Activated naive CD8-positive, alpha-beta T cell treated with anti-CD3 and anti-CD28 coated beads, Interleukin-2, amount 10 ng/mL, durations not matched to agents 7 days and 5 days (primary cell): ENCODE measurements around the gene BICRAL. TPM values are rescaled to one million over a fixed set of nuclear protein-coding genes. Genes with fewer than 3 reads are reported as not detected.
"Not testable (repeated sequence)": the region's sequence is repeated elsewhere in the genome, so short reads cannot be mapped to it uniquely, and the experiment has no call there.

Experiments used
- ATAC-seq: fragments of 150-1000 bp; cut with Tn5 transposase; one replicate; pipeline ENCODE4 v1.10.0; 2021; ENCODE audit warnings: low read depth, moderate library complexity
- POLR2A ChIA-PET: fragments of 350-600 bp; sonication (Branson Sonifier 250); formaldehyde crosslinking; loops from one replicate; lab custom pipeline; 2021; ENCODE audit warnings: antibody characterized with exemption; lab: Charles Lee
- DNase-seq: peaks from one replicate; pipeline ENCODE4 v3.0.0; 2021
- H3K27ac Mint-ChIP-seq: one replicate; pipeline ENCODE4 v1.8.0; 2022; ENCODE audit warnings: mild to moderate bottlenecking, mixed read lengths
- H3K27me3 Mint-ChIP-seq: one replicate; pipeline ENCODE4 v1.8.0; 2022; ENCODE audit warnings: mild to moderate bottlenecking, moderate library complexity, mixed read lengths
- H3K36me3 Mint-ChIP-seq: one replicate; pipeline ENCODE4 v1.8.0; 2021; ENCODE audit warnings: mild to moderate bottlenecking, mixed read lengths
- H3K4me1 Mint-ChIP-seq: one replicate; pipeline ENCODE4 v1.8.0; 2021; ENCODE audit warnings: mixed read lengths
- H3K4me3 Mint-ChIP-seq: one replicate; pipeline ENCODE4 v1.8.0; 2022; ENCODE audit warnings: mild to moderate bottlenecking, moderate library complexity, mixed read lengths
- H3K9me3 Mint-ChIP-seq: one replicate; pipeline ENCODE4 v1.8.0; 2021; ENCODE audit warnings: mixed read lengths
- total RNA-seq, 2 experiments: library from RNA; stranded (reverse); gene quantifications; one replicate each; pipeline ENCODE4 v1.2.3, GENCODE V29; 2021

The BICRAL gene
- total RNA-seq, 2 experiments from 2014 or later, result 28.3 to 29.6 TPM

GRCh38 chr6:42771741-42772100 is 10.1 kb upstream of the BICRAL start:
- Mint-ChIP-seq H3K27ac (peak overlapping the region; percentile 100), H3K9me3 (no peaks in the 10 kb centered on the region), H3K27me3 (peaks cover 2% of the 10 kb centered on the region), H3K36me3 (peaks cover 6% of the 10 kb centered on the region), H3K4me1 (peaks cover 43% of the 10 kb centered on the region), H3K4me3 (peak overlapping the region; percentile 83)
- POLR2A ChIA-PET, result interaction anchor here (0.7 to 22.2 kb wide), 11 partner anchors 8 to 119 kb away, joined by 3 to 450 read pairs (median 6); partner anchors contain the start of genes BICRAL, RPL7L1 and TBCC
- ATAC-seq (no peak), DNase-seq (no peak)

- H3K4me1 Mint-ChIP-seq, result peaks cover 58% of the 10 kb centered on the region
- POLR2A ChIA-PET, result interaction anchor here (0.9 to 22.2 kb wide), 3 partner anchors 10 to 47 kb away, joined by 5 to 450 read pairs (median 168); partner anchors contain the start of genes BICRAL and TBCC
- no peak for ATAC-seq
- peak overlapping the region; percentile 72 for H3K4me3 Mint-ChIP-seq
- peak overlapping the region; percentile 92 for H3K27ac Mint-ChIP-seq
- H3K27me3 Mint-ChIP-seq, result peaks cover 2% of the 10 kb centered on the region
- no peak for DNase-seq
- H3K36me3 Mint-ChIP-seq, result peaks cover 4% of the 10 kb centered on the region
- H3K9me3 Mint-ChIP-seq, result no peaks in the 10 kb centered on the region
Observed at GRCh38 chr6:42774201-42774600, 7.7 kb upstream of the BICRAL start.

- not testable (repeated sequence) for H3K27me3 Mint-ChIP-seq, H3K36me3 Mint-ChIP-seq, H3K9me3 Mint-ChIP-seq
- POLR2A ChIA-PET, result interaction anchor here (0.6 to 22.2 kb wide), 6 partner anchors 9 to 105 kb away, joined by 3 to 450 read pairs (median 6); partner anchors contain the start of genes BICRAL, RPL7L1 and TBCC
- Mint-ChIP-seq H3K4me3 (peak overlapping the region; percentile 72), H3K4me1 (peaks cover 61% of the 10 kb centered on the region), H3K27ac (peak overlapping the region; percentile 92)
- DNase-seq (peak; percentile 48), ATAC-seq (peak; percentile 47)
Observed at GRCh38 chr6:42774821-42775487, 6.9 kb upstream of the BICRAL start.

GRCh38 chr6:42777126-42777822 is 4.6 kb upstream of the BICRAL start:
- H3K4me1 Mint-ChIP-seq, result peaks cover 54% of the 10 kb centered on the region
- no peak for DNase-seq
- H3K4me3 Mint-ChIP-seq, result peak overlapping the region; percentile 57
- peaks cover 2% of the 10 kb centered on the region for H3K36me3 Mint-ChIP-seq
- no peak for ATAC-seq
- H3K9me3 Mint-ChIP-seq, result no peaks in the 10 kb centered on the region
- POLR2A ChIA-PET, result interaction anchor here (22.2 kb wide), 1 partner anchor 30 kb away, joined by 450 read pairs; the partner anchor contains the start of gene TBCC
- H3K27ac Mint-ChIP-seq, result peak overlapping the region; percentile 55
- H3K27me3 Mint-ChIP-seq, result no peaks in the 10 kb centered on the region

GRCh38 chr6:42778122-42778521 is 3.7 kb upstream of the BICRAL start:
- POLR2A ChIA-PET, result interaction anchor here (1.0 to 22.2 kb wide), 2 partner anchors 7 to 31 kb away, joined by 3 to 450 read pairs; partner anchors contain the start of gene TBCC
- ATAC-seq (no peak), DNase-seq (no peak)
- Mint-ChIP-seq H3K27me3 (no peaks in the 10 kb centered on the region), H3K27ac (no peak overlapping the region), H3K36me3 (no peaks in the 10 kb centered on the region), H3K9me3 (no peaks in the 10 kb centered on the region), H3K4me1 (peaks cover 49% of the 10 kb centered on the region), H3K4me3 (no peak overlapping the region)

- POLR2A ChIA-PET, result interaction anchor here (0.6 to 22.2 kb wide), 3 partner anchors 8 to 229 kb away, joined by 3 to 450 read pairs (median 5); partner anchors contain the start of gene TBCC
- peaks cover 7% of the 10 kb centered on the region for H3K36me3 Mint-ChIP-seq
- no peak for DNase-seq
- H3K4me3 Mint-ChIP-seq, result no peak overlapping the region
- H3K27ac Mint-ChIP-seq, result peak overlapping the region; percentile 36
- no peak for ATAC-seq
- H3K4me1 Mint-ChIP-seq, result peaks cover 46% of the 10 kb centered on the region
- H3K27me3 Mint-ChIP-seq, result no peaks in the 10 kb centered on the region
- no peaks in the 10 kb centered on the region for H3K9me3 Mint-ChIP-seq
Observed at GRCh38 chr6:42779521-42779920, 2.3 kb upstream of the BICRAL start.

GRCh38 chr6:42781546-42781795 is 381 bp upstream of the BICRAL start:
- POLR2A ChIA-PET, result interaction anchor here (0.6 to 22.2 kb wide), 17 partner anchors 10 to 781 kb away, joined by 3 to 450 read pairs (median 5); partner anchors contain the start of gene TBCC
- Mint-ChIP-seq H3K4me3 (peak overlapping the region; percentile 91), H3K36me3 (peaks cover 10% of the 10 kb centered on the region), H3K9me3 (no peaks in the 10 kb centered on the region), H3K4me1 (peaks cover 45% of the 10 kb centered on the region), H3K27ac (peak overlapping the region; percentile 99), H3K27me3 (no peaks in the 10 kb centered on the region)
- ATAC-seq (no peak), DNase-seq (no peak)

GRCh38 chr6:42782689-42783176 is 881 bp downstream of the BICRAL start:
- DNase-seq, result peak; percentile 73
- no peaks in the 10 kb centered on the region for H3K27me3 Mint-ChIP-seq
- H3K4me1 Mint-ChIP-seq, result peaks cover 34% of the 10 kb centered on the region
- peak overlapping the region; percentile 95 for H3K4me3 Mint-ChIP-seq
- ATAC-seq, result peak; percentile 38
- POLR2A ChIA-PET, result interaction anchor here (0.5 to 22.2 kb wide), 21 partner anchors 10 to 847 kb away, joined by 3 to 450 read pairs (median 5); partner anchors contain the start of genes CNPY3, GTPBP2, PEX6 and RPL7L1
- peak overlapping the region; percentile 99 for H3K27ac Mint-ChIP-seq
- no peaks in the 10 kb centered on the region for H3K9me3 Mint-ChIP-seq
- H3K36me3 Mint-ChIP-seq, result peaks cover 10% of the 10 kb centered on the region

- H3K36me3 Mint-ChIP-seq, result peaks cover 11% of the 10 kb centered on the region
- H3K9me3 Mint-ChIP-seq, result no peaks in the 10 kb centered on the region
- peak overlapping the region; percentile 94 for H3K27ac Mint-ChIP-seq
- no peaks in the 10 kb centered on the region for H3K27me3 Mint-ChIP-seq
- H3K4me1 Mint-ChIP-seq, result peaks cover 31% of the 10 kb centered on the region
- no peak overlapping the region for H3K4me3 Mint-ChIP-seq
- ATAC-seq (peak; percentile 63), DNase-seq (peak; percentile 86)
- POLR2A ChIA-PET, result interaction anchor here (0.5 to 22.2 kb wide), 12 partner anchors 11 to 733 kb away, joined by 3 to 450 read pairs (median 6); partner anchors contain the start of genes CNPY3, PEX6, RPL7L1 and TAF8
Observed at GRCh38 chr6:42783177-42783875, 1.5 kb downstream of the BICRAL start.

- Mint-ChIP-seq H3K27me3 (no peaks in the 10 kb centered on the region), H3K9me3 (no peaks in the 10 kb centered on the region), H3K4me1 (peaks cover 35% of the 10 kb centered on the region), H3K36me3 (peaks cover 17% of the 10 kb centered on the region), H3K4me3 (no peak overlapping the region), H3K27ac (peak overlapping the region; percentile 94)
- POLR2A ChIA-PET, result interaction anchor here (1.1 to 22.2 kb wide), 4 partner anchors 12 to 96 kb away, joined by 3 to 450 read pairs (median 86); partner anchors contain the start of genes RPL7L1 and TBCC
- no peak for DNase-seq
- peak; percentile 3 for ATAC-seq
Observed at GRCh38 chr6:42783876-42784642, 2.2 kb downstream of the BICRAL start.

GRCh38 chr6:42784717-42785498 is 3.1 kb downstream of the BICRAL start:
- POLR2A ChIA-PET, result interaction anchor here (0.6 to 22.2 kb wide), 6 partner anchors 13 to 107 kb away, joined by 3 to 450 read pairs (median 4); partner anchors contain the start of genes RPL7L1 and TBCC
- Mint-ChIP-seq H3K4me1 (peaks cover 37% of the 10 kb centered on the region), H3K27me3 (no peaks in the 10 kb centered on the region), H3K4me3 (no peak overlapping the region), H3K9me3 (no peaks in the 10 kb centered on the region), H3K27ac (peak overlapping the region; percentile 94), H3K36me3 (peaks cover 19% of the 10 kb centered on the region)
- DNase-seq (no peak), ATAC-seq (no peak)
